ENCODE measurements around the gene APBB3. TPM values are rescaled to one million over a fixed set of nuclear protein-coding genes. Genes with fewer than 3 reads are reported as not detected.

The APBB3 gene
- total RNA-seq, 2 donors from 2014 or later, result 27.0 to 28.3 TPM

Small RNAs within 50 kb of the gene (microRNA-seq; reads per million reads assigned to microRNA genes)
- gene MIR6831 (ENCODE audit: borderline number of aligned reads in 2 of 2, borderline replicate concordance in 2 of 2), result 0 reads per million in 2 donors

Small RNAs within 50 kb of the gene (small RNA-seq; reads per million reads assigned to genes)
- gene RF00279 (not detected), gene RF00443 (not detected)

Other genes with a start within 250 kb of the APBB3 start
- 1 to 10 TPM; 3.1 to 7.3 TPM for gene HBEGF, start 218.0 kb downstream of the APBB3 start, total RNA-seq
- not detected for gene SLC4A9, start 204.4 kb downstream of the APBB3 start, total RNA-seq
- gene ANKHD1, start 162.8 kb downstream of the APBB3 start, total RNA-seq, result 100 to 1,000 TPM; 114 to 131 TPM
- 1 to 10 TPM in 1 of 2 donors, not detected in 1; 7.3 TPM for gene EIF4EBP3, start 16.9 kb downstream of the APBB3 start, total RNA-seq
- 10 to 100 TPM; 10.9 to 12.5 TPM for gene SRA1, start 7.1 kb downstream of the APBB3 start, total RNA-seq
- gene SLC35A4, start 230 bp upstream of the APBB3 start, total RNA-seq, result 10 to 100 TPM; 18.5 to 39.4 TPM
- gene CD14, start 68.6 kb upstream of the APBB3 start, total RNA-seq, result 10 to 100 TPM; 19.2 to 62.6 TPM
- 10 to 100 TPM; 14.5 to 58.7 TPM for gene TMCO6, start 74.9 kb upstream of the APBB3 start, total RNA-seq
- gene NDUFA2, start 83.0 kb upstream of the APBB3 start, total RNA-seq, result 10 to 100 TPM; 36.6 to 46.1 TPM
- gene IK, start 83.2 kb upstream of the APBB3 start, total RNA-seq, result 100 to 1,000 TPM in 1 of 2 donors, 10 to 100 TPM in 1; 62.6 to 134 TPM
- gene WDR55, start 100.3 kb upstream of the APBB3 start, total RNA-seq, result 10 to 100 TPM; 14.5 to 16.1 TPM
- gene DND1, start 109.0 kb upstream of the APBB3 start, total RNA-seq, result 1 to 10 TPM; 1.8 to 2.6 TPM
- 10 to 100 TPM; 46.2 to 52.4 TPM for gene HARS1, start 126.8 kb upstream of the APBB3 start, total RNA-seq
- gene HARS2, start 126.9 kb upstream of the APBB3 start, total RNA-seq, result 10 to 100 TPM; 13.7 to 23.7 TPM
- 10 to 100 TPM; 16.1 to 27.0 TPM for gene ZMAT2, start 135.8 kb upstream of the APBB3 start, total RNA-seq
- not detected for gene PCDHA1, start 221.5 kb upstream of the APBB3 start, total RNA-seq
- gene PCDHA2, start 230.3 kb upstream of the APBB3 start, total RNA-seq, result 1 to 10 TPM in 1 of 2 donors, under 1 TPM in 1; 0.26 to 1.3 TPM
- gene PCDHA3, start 236.5 kb upstream of the APBB3 start, total RNA-seq, result 1 to 10 TPM in 1 of 2 donors, under 1 TPM in 1; 0.99 to 1.0 TPM
- gene PCDHA4, start 242.5 kb upstream of the APBB3 start, total RNA-seq, result 1 to 10 TPM; 2.0 to 3.1 TPM